ENCODE results near the gene CLPTM1L.
"Not testable (repeated sequence)": the region's sequence is repeated elsewhere in the genome, so short reads cannot be mapped to it uniquely, and the experiment has no call there.

The CLPTM1L gene

DNA sequence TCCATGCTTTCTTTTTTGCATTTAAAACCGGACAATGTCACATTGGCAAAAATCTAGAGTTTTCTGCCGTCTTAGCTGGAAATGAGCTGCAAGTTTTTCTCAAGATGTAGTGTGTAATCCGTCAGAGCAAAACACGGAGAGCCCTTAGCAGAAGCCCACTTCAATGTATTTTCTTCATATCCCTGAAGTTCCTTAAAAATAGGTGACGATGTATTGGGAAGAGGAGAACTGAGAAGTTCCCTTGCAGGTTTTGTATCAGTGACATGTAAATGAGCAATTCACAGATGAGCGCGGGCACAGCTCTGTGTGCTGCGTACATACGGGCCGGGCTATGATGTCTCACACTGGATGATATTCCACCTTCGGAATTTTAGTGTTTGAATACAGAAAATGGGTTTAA lies 14.8 kb upstream of the CLPTM1L start:
- no peak for DNase-seq

DNA sequence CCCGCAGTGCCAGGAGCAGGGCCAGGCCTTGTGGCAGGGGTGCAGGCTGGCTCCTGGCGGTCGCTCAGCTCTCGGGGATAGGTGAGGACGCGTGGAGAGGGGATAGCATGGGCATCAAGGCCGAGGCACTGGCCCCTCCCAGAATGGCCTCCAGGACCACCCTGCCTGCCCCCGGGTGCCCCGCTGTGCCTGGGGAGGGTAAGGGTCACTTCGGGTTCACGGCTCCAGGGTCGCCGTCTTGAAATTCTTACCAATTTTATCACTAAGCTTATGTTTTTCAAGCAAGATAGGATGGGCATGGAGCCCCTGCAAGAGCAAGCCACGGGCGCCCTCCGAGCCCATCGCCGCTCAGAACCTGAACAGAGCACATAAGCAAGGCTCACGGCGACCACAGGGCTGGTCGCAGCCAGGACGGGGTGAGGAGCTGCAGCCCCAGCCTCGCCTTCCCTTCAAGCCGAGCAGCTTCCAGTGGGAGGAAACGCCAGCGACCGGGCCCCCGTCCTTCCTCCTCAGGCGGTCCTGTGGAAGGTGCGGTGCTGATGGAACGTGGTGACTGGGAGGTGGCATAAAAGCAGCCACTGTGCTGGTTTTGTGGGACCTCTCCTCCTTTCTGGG lies 14.2 kb upstream of the CLPTM1L start:
- no peak for DNase-seq

- no peak for DNase-seq
These were observed 13.8 kb upstream of the CLPTM1L start for GRCh38 chr5:1358726-1359025.

DNA sequence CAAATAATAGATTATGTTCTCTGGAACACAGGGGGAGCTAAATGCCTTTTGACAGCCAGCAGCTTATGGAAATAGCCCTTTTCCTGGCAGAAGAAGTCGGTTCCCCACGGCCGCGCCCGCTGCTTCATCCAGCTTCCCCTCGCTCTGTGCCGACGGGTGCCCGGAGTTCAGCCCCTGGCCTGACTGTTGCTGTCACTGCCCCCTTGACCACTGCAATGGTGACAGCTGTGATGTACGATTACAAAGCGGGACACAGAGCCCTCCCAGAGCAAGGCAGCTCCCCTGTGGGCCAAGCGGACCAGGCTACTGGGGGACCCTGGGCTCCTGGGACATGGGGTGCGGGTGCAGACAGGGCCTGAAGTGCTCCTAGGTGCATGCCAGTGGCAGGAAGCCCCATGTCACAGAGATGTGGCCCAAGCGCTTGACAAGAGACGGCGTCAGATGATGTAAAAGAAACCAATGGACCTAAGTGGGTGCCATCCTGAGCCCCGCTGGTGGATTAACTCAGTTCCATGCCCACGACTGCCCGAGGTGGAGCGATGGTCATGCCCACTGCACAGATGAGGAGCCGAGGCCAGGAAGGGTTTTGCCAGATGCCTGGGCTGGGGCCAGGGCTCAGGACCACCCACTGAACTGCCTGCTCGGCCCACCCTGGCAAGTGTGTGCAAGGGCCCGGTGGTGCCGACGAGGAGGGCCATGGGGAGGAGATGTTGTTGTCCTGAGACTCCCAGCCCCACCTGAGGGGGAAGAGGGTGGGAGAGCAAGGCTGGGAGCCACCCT lies 13.2 kb upstream of the CLPTM1L start:
- DNase-seq, result no peak

GRCh38 chr5:1356873-1357787 lies 12.2 kb upstream of the CLPTM1L start:
- DNase-seq, result no peak

- DNase-seq, result no peak
These were observed 9.7 kb upstream of the CLPTM1L start for GRCh38 chr5:1354576-1354975.

DNA sequence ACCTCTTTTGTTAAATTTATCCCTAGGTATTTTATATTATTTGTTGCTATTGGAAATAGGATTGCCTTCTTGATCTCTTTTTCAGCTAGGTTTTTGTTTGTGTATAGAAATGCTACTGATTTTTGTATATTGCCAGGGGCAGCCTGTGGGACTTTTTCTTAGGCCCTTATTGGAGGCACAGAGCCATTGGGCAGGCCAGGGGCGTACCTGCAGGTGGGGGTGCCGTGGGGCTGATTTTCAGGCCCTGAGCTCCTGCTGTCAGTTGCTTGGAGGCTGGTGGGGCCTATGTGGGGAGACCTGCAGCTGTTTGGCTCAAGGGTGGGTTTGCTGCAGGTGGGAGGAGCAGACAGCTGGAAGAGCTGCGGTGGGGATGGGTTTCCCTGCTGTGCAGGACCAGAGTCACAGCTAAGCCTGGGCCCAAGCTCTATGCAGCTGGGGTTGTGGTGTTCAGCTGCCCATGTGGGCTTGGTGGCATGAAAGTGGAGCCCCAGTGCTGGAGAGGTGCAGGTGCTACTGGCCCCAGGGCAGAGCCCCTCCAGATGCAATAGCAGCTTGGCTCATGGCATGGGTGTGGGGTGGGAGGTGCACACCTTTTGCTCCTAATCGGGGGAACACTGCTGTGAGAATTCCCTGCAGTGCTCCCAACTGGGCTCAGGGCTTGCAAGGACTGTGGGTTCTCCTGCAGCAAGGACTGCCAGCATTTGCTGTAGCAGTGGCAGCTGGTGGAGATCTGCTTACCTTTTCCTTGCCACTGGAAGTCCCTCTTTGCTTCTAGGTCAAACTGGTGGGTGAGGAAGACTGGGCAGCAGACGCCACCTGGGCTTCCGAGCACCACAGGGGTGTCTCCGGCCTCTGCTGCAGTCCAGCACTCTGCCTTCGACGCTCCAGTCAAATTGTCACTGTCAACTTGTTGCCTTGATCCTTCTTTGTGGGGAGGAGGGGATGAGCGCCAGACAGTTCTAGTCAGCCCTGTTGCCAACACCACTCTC lies 7.6 kb upstream of the CLPTM1L start:
- DNase-seq, result no peak

GRCh38 chr5:1351156-1351555 lies 6.3 kb upstream of the CLPTM1L start:
- no peak for DNase-seq

DNA sequence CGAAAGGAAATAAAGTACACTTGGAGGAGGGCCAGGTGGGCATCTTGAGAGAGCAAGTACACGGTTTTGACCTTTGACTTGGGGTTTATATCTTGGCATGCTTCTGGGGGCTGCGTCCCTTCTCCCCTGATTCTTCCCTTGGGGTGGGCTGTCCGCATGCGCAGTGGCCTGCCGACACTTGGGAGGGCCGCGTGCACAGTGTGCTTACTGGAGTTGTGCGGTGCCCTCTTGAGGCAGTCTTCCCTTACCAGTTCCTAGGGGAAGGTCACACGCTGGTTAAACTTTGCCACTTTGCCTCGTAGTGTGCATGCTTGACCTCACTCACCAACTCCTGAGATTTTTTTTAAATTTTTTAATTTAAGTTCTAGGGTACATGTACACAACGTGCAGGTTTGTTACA lies 4.3 kb upstream of the CLPTM1L start:
- no peak for DNase-seq

DNA sequence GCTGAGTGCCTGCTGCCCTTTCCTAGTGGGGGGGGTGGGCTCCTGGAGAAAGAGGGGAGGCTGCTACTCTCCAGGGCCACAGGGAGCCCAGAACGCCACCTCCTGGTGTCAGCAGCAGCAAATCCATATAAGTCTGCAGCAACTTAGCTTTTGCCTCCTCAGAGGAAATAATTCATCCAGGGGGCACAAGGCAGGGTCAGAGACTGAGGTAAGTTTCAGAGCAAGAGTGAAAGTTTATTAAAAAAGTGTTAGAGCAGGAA lies 4.0 kb upstream of the CLPTM1L start:
- DNase-seq, result no peak

- DNase-seq, result no peak
These were observed 2.7 kb upstream of the CLPTM1L start for GRCh38 chr5:1347571-1347970.

DNA sequence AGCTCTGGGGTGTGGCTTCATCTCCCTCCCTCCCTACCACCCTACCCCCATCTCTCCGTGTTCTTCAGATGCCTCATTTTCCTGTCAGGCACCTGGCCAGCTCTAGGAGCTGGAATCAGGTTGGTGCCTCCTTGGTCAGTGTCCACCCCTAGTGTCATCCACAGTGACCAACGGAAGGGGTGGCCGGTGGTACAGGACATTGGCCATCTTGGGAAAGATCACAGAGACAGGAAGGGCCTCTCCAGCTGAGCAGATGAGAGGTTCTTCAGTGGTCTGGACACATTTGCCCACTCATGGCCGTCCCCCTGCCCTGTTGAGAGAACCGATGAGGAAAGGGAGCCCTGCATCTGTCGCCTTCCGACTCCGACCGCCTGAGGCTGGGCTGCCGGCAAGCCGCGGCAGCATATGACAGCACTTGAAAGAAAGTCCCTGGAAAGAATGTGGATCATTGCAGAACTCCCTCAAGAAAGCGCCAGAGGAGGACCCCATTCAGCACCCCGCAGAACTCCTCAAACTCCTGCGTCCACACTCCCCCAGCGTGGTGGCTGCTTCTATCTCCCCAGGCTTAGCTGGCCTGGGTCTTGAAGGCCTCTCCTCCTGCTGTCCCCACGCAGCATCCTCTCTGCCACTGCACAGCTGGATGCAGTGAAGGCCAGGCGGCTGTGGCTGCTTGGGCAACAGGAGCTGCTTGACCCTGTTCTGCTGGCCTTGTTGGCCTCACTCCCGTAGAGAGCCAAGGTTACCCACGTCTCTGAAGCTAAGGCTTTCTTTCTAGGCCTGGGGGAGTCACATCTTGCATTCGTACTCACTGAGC lies 1.9 kb upstream of the CLPTM1L start:
- no peak for DNase-seq

DNA sequence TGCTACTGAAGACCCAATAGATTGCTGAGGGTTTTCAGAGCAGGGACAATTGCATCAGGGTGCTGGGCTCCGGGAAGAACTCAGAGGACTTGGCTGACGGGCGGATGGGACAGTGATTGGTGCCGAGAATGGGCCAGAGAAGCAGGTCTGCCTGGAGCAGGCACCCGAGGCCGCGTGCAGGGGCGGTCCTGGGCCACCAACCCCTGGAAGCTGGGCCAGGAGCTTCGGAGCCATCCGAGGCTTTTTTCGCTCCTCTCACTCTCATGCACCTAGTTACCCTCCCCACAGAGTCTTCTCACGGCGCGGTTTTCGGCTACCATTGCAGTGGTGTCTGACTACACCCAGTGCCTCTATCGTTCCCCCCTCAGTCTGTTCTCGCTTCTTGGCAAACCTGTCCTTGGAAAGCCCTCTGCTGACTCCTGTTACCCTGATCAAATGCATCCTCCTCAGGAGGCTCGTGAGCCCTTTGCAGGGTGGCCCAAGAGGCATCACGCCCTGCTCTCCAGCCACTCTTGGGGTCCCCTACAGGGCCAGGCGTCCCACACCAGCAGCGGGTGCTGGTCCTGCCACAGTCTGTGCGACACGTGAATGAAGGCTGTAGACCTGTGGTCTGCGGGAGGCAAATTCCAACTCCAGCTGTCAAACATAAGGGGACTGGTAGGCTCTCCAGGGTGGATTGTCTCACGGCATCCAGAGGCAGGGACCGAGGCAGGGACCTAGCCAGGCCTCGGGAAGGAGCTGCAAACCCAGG lies 1.2 kb upstream of the CLPTM1L start:
- DNase-seq, result no peak

- DNase-seq, result peak; percentile 42
These were observed 683 bp downstream of the CLPTM1L start for GRCh38 chr5:1343931-1344901.

- no peak for DNase-seq
These were observed 1.6 kb downstream of the CLPTM1L start for GRCh38 chr5:1343315-1343751.

DNA sequence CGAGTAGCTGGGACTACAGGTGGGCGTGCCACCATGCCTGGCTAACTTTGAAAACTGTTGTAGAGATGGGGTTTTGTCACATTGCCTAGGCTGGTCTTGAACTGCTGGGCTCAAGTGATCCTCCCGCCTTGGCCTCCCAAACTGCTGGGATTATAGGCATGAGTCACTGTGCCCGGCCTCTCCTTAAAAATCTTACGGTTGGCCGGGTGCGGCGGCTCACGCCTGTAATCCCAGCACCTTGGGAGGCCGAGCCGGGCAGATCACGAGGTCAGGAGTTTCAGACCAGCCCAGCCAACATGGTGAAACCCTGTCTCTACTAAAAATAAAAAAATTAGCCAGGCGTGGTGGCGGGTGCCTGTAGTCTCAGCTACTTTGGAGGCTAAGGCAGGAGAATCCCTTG lies 2.2 kb downstream of the CLPTM1L start:
- DNase-seq, result not testable (repeated sequence)

GRCh38 chr5:1342268-1342667 lies 2.6 kb downstream of the CLPTM1L start:
- DNase-seq, result no peak

DNA sequence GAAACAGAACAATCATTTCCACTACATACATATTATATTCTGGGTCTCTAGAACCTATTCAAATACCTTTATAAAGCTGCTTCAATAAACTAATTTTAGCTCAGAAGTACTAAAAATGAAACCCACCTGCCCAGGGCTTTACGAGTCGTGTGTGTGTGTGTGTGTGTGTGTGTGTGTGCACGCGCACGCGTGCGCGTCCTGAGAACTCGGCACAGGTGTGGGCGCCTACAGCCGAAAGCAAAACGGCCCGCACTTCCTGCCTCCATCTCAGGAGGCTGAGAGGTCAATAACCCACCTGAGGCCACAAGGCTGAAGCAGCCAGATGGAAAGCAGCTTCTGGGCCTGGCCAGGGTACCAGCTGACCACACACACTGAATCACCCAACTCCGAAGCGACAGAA lies 3.0 kb downstream of the CLPTM1L start:
- no peak for DNase-seq

DNA sequence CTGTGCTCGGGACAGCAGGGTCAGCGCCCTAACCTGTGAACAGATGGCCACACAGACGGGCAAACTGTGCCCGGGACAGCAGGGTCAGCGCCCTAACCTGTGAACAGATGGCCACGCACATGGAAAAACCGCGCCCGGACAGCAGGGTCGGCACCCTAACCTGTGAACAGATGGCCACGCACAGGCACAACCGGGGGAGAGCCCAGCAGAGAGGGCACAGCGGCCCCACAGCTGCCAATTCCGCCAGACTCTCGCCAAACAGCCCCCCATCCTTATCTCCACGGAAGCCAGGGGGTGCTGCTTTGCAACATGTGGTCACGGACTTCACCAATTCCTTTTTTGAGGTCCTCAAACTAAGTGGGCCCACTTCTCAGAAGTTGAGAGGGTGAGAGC lies 5.1 kb downstream of the CLPTM1L start:
- DNase-seq, result not testable (repeated sequence)

All from stimulated activated CD8-positive, alpha-beta memory T cell treated with anti-CD3 and anti-CD28 coated beads, Interleukin-4, amount 100 ng/mL, for 48 hours (primary cell).